ENCODE measurements around the gene NDUFS1. TPM values are rescaled to one million over a fixed set of nuclear protein-coding genes. Genes with fewer than 3 reads are reported as not detected.

The NDUFS1 gene
- total and polyA plus RNA-seq, 2 donors (not counting 1 experiment from before 2014, with no cell fraction given), result 12.3 to 46.3 TPM

DNA sequence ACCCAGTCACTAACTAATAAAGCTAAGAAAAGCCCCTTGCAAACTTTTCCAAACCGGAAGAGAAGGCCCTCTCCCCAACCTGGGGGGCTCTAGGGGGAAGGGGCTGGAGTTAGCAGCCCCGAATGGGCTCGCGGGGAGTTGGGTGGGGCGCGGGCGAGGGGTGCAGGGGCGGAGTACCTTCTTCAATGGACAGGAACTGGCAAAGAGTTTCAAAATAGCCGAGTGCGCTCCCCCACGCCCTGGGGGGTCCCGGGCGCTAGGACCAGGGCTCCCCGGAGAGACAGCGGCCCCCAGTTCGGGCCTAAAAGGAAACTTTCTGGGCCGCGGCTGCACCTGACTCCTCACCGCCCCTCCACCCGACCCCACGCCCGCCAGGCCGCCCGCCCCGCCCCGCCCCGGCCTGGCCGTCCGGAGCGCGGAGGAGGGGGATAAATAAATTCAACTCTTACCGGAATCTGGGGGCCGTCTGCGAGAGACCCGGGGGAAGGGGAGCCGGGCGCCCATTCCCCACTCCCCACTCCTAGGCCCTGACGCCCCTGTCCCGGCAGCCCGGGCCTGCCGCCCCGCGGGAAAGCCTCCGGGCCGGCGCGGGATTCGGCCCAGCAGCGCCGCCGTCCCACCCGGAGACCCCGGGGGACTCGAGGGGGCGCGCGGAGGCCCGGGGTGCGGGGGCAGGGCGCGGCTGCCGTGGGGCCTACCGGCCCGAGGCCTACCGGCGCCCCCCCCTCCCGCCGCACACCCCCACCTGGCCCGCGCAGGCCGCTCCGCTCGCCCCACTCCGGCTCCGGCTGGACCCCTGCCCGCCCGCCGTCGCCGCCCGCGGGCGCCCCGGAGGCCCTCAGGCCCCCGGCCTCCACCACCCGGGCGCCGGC is 74.1 kb downstream of the NDUFS1 start:
- WGBS (ENCODE audit: insufficient coverage), result under 1% methylated on average over 70 of the region's 88 CpGs
- Mint-ChIP-seq H3K4me1 (peaks cover 45% of the 10 kb centered on the region), H3K9me3 (ENCODE audit: insufficient read depth) (no peaks in the 10 kb centered on the region), H3K27ac (peak overlapping the region; percentile 100), H3K27me3 (no peaks in the 10 kb centered on the region), H3K4me3 (peak overlapping the region; percentile 99)
- Histone ChIP-seq H3K79me2 (ENCODE audit: control insufficient read depth, insufficient read depth, low read length) (peaks cover 82% of the 10 kb centered on the region), H3K9me3 (ENCODE audit: control extremely low read depth in 1 of 3, control insufficient read depth in 2 of 3, insufficient read depth in 1 of 3, low read length in 2 of 3) (no peaks in the 10 kb centered on the region), H2AFZ (ENCODE audit: insufficient read depth, low read depth, low read length, poor library complexity, severe bottlenecking) (peak overlapping the region; percentile 80), H3K4me2 (replicated peaks; ENCODE audit: low read depth, low read length, poor library complexity, severe bottlenecking) (peak overlapping the region; percentile 90), H4K20me1 (ENCODE audit: control insufficient read depth, insufficient read depth, low read length, poor library complexity, severe bottlenecking) (peaks cover 22% of the 10 kb centered on the region), H3K4me3 (ENCODE audit: control extremely low read depth in 1 of 5, extremely low read depth in 1 of 5, insufficient read depth in 1 of 5, low read depth in 2 of 5, low read length in 4 of 5) (peak overlapping the region; percentile 68 to 95 (median 77)), H3K36me3 (replicated peaks in 1 of 2; ENCODE audit: control extremely low read depth in 1 of 2, control insufficient read depth in 1 of 2, extremely low read depth in 1 of 2, insufficient read depth in 2 of 2, low read length in 1 of 2) (no peaks in the 10 kb centered on the region), H3K9ac (ENCODE audit: low read length) (peak overlapping the region; percentile 94), H3K27me3 (replicated peaks in 1 of 4; ENCODE audit: control extremely low read depth in 1 of 4, control insufficient read depth in 3 of 4, insufficient read depth in 4 of 4, low read length in 3 of 4) (no peaks in the 10 kb centered on the region), H3K4me1 (ENCODE audit: control insufficient read depth in 2 of 2, insufficient read depth in 2 of 2, low read length in 2 of 2) (peaks cover 19 to 20% of the 10 kb centered on the region in 2 donors), H3K27ac (ENCODE audit: low read length in 2 of 2) (peak overlapping the region; percentile 96 to 97)
- intact Hi-C loops (cut with micrococcal nuclease), result loop anchor here (5.0 to 10.0 kb wide), 7 partner anchors 53 to 1540 kb away; partner anchors contain the start of genes CREB1, FASTKD2, MDH1B and METTL21A
- DNase-seq (peak; percentile 75), ATAC-seq (ENCODE audit: low read depth) (peak; percentile 37)
- ChIA-PET POLR2A (interaction anchor here (0.5 to 1.3 kb wide), 6 partner anchors 54 to 1445 kb away, joined by 3 to 11 read pairs (median 4); partner anchors contain the start of genes CREB1, EEF1B2 and NDUFS1), CTCF (interaction anchor here (0.9 to 1.3 kb wide), 4 partner anchors 32 to 74 kb away, joined by 3 to 5 read pairs (median 4); partner anchors contain the start of genes EEF1B2 and NDUFS1)
- no peak for TF ChIP-seq EZH2 (IDR thresholded peaks at IDR 0.05; ENCODE audit: borderline replicate concordance, insufficient read depth, low read depth, low read length, poor library complexity, severe bottlenecking)
- no peak for TF ChIP-seq CTCF (IDR thresholded peaks at IDR 0.05)

All from B cell (primary cell).